ENCODE results near the gene TCTN2. TPM values are rescaled to one million over a fixed set of nuclear protein-coding genes. Genes with fewer than 3 reads are reported as not detected.

TCTN2 gene
- total and polyA plus RNA-seq, 2 of the 4 experiments (the other 2 are of a cell fraction): 8.4 to 13.6 TPM

- TF ChIP-seq RFX5 (IDR thresholded peaks at IDR 0.05; ENCODE audit: low read depth, low read length): no peak
Measured at GRCh38 chr12:123633379-123634141, 37.4 kb upstream of the TCTN2 start, which contains the start of the genes EIF2B1 and GTF2H3 (continued).

GRCh38 chr12:123634142-123634561 lies 36.8 kb upstream of the TCTN2 start:
- H3K56ac ChIP-seq (ENCODE audit: extremely low read depth, insufficient read depth, low read length): peak overlapping the region; percentile 82
- peaks cover 28 to 50% of the 10 kb centered on the region in 2 experiments for H3K79me1 ChIP-seq (ENCODE audit: low read depth in 1 of 2, low read length in 2 of 2)
- H3K4me3 ChIP-seq (ENCODE audit: insufficient read depth, low read depth, low read length): peak overlapping the region; percentile 77
- ATAC-seq (ENCODE audit: low read depth) (peak; percentile 3; the same call in 1 of the 2 replicates), DNase-seq (no peak)
- peaks cover 11% of the 10 kb centered on the region for H3K36me3 ChIP-seq (ENCODE audit: control insufficient read depth, insufficient read depth, low read length)
- peak overlapping the region; percentile 52 for H2BK5ac ChIP-seq (ENCODE audit: low read depth, low read length, poor library complexity, severe bottlenecking)
- peak overlapping the region; percentile 65 for H3K27ac ChIP-seq (ENCODE audit: insufficient read depth, low read length)
- no peaks in the 10 kb centered on the region for H4K20me1 ChIP-seq (ENCODE audit: insufficient read depth, low read length)
- H2BK15ac ChIP-seq (ENCODE audit: low read depth, low read length): no peak overlapping the region
- peak overlapping the region; percentile 95 for H3K14ac ChIP-seq (replicated peaks; ENCODE audit: low read depth, low read length)
- peak overlapping the region; percentile 71; the same call in 1 of the 2 replicates for H4K5ac ChIP-seq (ENCODE audit: low read depth, low read length)
- H2BK20ac ChIP-seq (ENCODE audit: low read depth, low read length): no peak overlapping the region
- H2AK9ac ChIP-seq (replicated peaks; ENCODE audit: low read depth, low read length, poor library complexity): peak overlapping the region; percentile 86
- H3K4me1 ChIP-seq (ENCODE audit: control insufficient read depth, insufficient read depth, low read length): peaks cover 4% of the 10 kb centered on the region
- dilution Hi-C loops (cut with HindIII; ENCODE audit: low sequenced_read_pairs, unreplicated experiment) (no loop called here), intact Hi-C loops (cut with micrococcal nuclease) (no loop called here), in situ Hi-C loops (cut with MboI; ENCODE audit: low sequenced_read_pairs) (no loop called here)
- peak overlapping the region; percentile 88 for H3K9ac ChIP-seq (ENCODE audit: low read depth, low read length)
- no peaks in the 10 kb centered on the region for H3K27me3 ChIP-seq (ENCODE audit: control insufficient read depth, insufficient read depth, low read length)
- 0 out of 2 replicates have a peak, but pooled peaks cover 3% of the 10 kb centered on the region for H3K9me1 ChIP-seq (ENCODE audit: insufficient read depth, low read length)
- H2BK120ac ChIP-seq (ENCODE audit: low read depth, low read length): no peak overlapping the region
- no peaks in the 10 kb centered on the region for H3K9me3 ChIP-seq (ENCODE audit: control insufficient read depth, insufficient read depth, low read length)
- peak overlapping the region; percentile 90 for H2AFZ ChIP-seq (replicated peaks; ENCODE audit: low read length, poor library complexity)
- no TSS peak for BruUV-seq (replicated peaks)
- ChIA-PET POLR2A (ENCODE audit: unreplicated experiment) (no interaction called here), CTCF (no interaction called here)
- H3K18ac ChIP-seq (ENCODE audit: low read depth, low read length): no peak overlapping the region
- 0 out of 2 replicates have a peak overlapping the region, but pooled peaks have one; percentile 67 for H4K91ac ChIP-seq (ENCODE audit: insufficient read depth, low read depth, low read length)
- H3K4me2 ChIP-seq (ENCODE audit: low read depth, low read length): peak overlapping the region; percentile 65
- WGBS, 2 experiments (ENCODE audit: extremely low coverage in 2 of 2, insufficient read length in 1 of 2): 17% methylated on average over 6 of the region's 19 CpGs; no CpG with 5 or more reads in 1 of the 2 experiments
- no peak overlapping the region for H3K23ac ChIP-seq (ENCODE audit: low read depth, low read length)
- H2AK5ac ChIP-seq (ENCODE audit: low read depth, low read length): peak overlapping the region; percentile 12; the same call in 1 of the 2 replicates
- H3K4ac ChIP-seq (ENCODE audit: low read depth, low read length): peak overlapping the region; percentile 89
- peak overlapping the region; percentile 81 to 98 for H4K8ac ChIP-seq (ENCODE audit: low read depth in 2 of 2, low read length in 2 of 2)
- TF ChIP-seq USF2 (IDR thresholded peaks at IDR 0.05; ENCODE audit: low read depth, low read length): no peak
- TF ChIP-seq RCOR1 (IDR thresholded peaks at IDR 0.05; ENCODE audit: insufficient replicate concordance, low read length): no peak
- TF ChIP-seq MAFK (IDR thresholded peaks at IDR 0.05; ENCODE audit: low read depth, low read length): no peak
- no peak for TF ChIP-seq SMC3 (IDR thresholded peaks at IDR 0.05; ENCODE audit: low read depth, low read length)
- TF ChIP-seq RFX5 (IDR thresholded peaks at IDR 0.05; ENCODE audit: low read depth, low read length): no peak
- TF ChIP-seq POLR2A (IDR thresholded peaks at IDR 0.05; ENCODE audit: low read depth, low read length): no peak
- TF ChIP-seq CEBPB (IDR thresholded peaks at IDR 0.05; ENCODE audit: low read depth, low read length): no peak
- TF ChIP-seq MXI1 (IDR thresholded peaks at IDR 0.05; ENCODE audit: borderline replicate concordance, low read depth, low read length): no peak
- TF ChIP-seq, protein P1, sequence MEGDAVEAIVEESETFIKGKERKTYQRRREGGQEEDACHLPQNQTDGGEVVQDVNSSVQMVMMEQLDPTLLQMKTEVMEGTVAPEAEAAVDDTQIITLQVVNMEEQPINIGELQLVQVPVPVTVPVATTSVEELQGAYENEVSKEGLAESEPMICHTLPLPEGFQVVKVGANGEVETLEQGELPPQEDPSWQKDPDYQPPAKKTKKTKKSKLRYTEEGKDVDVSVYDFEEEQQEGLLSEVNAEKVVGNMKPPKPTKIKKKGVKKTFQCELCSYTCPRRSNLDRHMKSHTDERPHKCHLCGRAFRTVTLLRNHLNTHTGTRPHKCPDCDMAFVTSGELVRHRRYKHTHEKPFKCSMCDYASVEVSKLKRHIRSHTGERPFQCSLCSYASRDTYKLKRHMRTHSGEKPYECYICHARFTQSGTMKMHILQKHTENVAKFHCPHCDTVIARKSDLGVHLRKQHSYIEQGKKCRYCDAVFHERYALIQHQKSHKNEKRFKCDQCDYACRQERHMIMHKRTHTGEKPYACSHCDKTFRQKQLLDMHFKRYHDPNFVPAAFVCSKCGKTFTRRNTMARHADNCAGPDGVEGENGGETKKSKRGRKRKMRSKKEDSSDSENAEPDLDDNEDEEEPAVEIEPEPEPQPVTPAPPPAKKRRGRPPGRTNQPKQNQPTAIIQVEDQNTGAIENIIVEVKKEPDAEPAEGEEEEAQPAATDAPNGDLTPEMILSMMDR (conservative IDR thresholded peaks at IDR 0.05; ENCODE audit: low read depth, low read length): no peak
- no peak for TF ChIP-seq NFE2L2 (IDR thresholded peaks at IDR 0.05; ENCODE audit: low read depth, low read length)
- no peak for TF ChIP-seq RAD21 (IDR thresholded peaks at IDR 0.05; ENCODE audit: low read length)
- TF ChIP-seq FOS (IDR thresholded peaks at IDR 0.05; ENCODE audit: low read depth, low read length): no peak

All from IMR-90 (cell line).